GM12878 (cell line): Measurements from ENCODE around the gene TIPRL.

ENCODE experiments used
- EGR1 ChIP-seq, 2 experiments: IDR thresholded peaks; 1 replicate in 1 of 2; 2 replicates in 1 of 2; pipeline ENCODE4 v1.6.1; 2011 to 2012; ENCODE audit warnings: low read depth in 2 of 2, low read length in 2 of 2, borderline replicate concordance in 1 of 2, mild to moderate bottlenecking in 1 of 2, moderate library complexity in 1 of 2
- EP300 ChIP-seq, 2 experiments: fragments of 150-350 bp in 1 of 2; IDR thresholded peaks; 2 replicates each; pipeline ENCODE4 v1.6.1; 2011 to 2012; ENCODE audit warnings: low read depth in 2 of 2, low read length in 2 of 2, borderline replicate concordance in 1 of 2, improper control_type of control experiment in 1 of 2, inconsistent platforms in 1 of 2; ENCODE audit not compliant: control insufficient read depth in 1 of 2
- EZH2 ChIP-seq: IDR thresholded peaks from 2 replicates; pipeline ENCODE4 v1.6.1; 2012; ENCODE audit warnings: low read depth, mild to moderate bottlenecking, control low read depth, inconsistent platforms, low read length, borderline replicate concordance; ENCODE audit not compliant: control insufficient read depth
- KAT2A ChIP-seq: conservative IDR thresholded peaks from 2 replicates; pipeline ENCODE4 v1.6.1; 2011; ENCODE audit warnings: low read depth, low read length; ENCODE audit not compliant: control insufficient read depth
- POLR2AphosphoS2 ChIP-seq: IDR thresholded peaks from 2 replicates; pipeline ENCODE4 v1.6.1; 2011; ENCODE audit warnings: low read depth, mild to moderate bottlenecking, low read length, improper control_type of control experiment, moderate library complexity
- POLR2AphosphoS5 ChIP-seq: IDR thresholded peaks from 2 replicates; pipeline ENCODE4 v1.6.1; 2011; ENCODE audit warnings: mild to moderate bottlenecking, low read length, inconsistent platforms
- ZZZ3 ChIP-seq: IDR thresholded peaks from 2 replicates; pipeline ENCODE4 v1.6.1; 2011; ENCODE audit warnings: low read depth; ENCODE audit not compliant: control insufficient read depth, insufficient read length
- TF ChIP-seq, protein P1 (sequence below): IDR thresholded peaks from 2 replicates; pipeline ENCODE4 v1.6.1; 2012; ENCODE audit warnings: low read length, inconsistent platforms
- TF ChIP-seq, protein P2 (sequence below), 3 experiments: IDR thresholded peaks in 2 of 3; conservative IDR thresholded peaks in 1 of 3; 2 replicates each; pipeline ENCODE4 v1.5.1; 2011; ENCODE audit warnings: low read depth in 3 of 3, low read length in 3 of 3, mild to moderate bottlenecking in 3 of 3, control low read depth in 2 of 3, moderate library complexity in 2 of 3, inconsistent platforms in 1 of 3, mixed read lengths in 1 of 3; ENCODE audit not compliant: control insufficient read depth in 2 of 3, insufficient read depth in 1 of 3; ENCODE audit errors: extremely low read depth in 1 of 3
- TF ChIP-seq, protein P3 (sequence below): IDR thresholded peaks from 2 replicates; pipeline ENCODE4 v1.6.1; 2011; ENCODE audit warnings: low read depth, mild to moderate bottlenecking, low read length, moderate library complexity, borderline replicate concordance; ENCODE audit errors: extremely low read depth
- TF ChIP-seq, protein P4 (sequence below): fragments of 450-650 bp; IDR thresholded peaks from 2 replicates; pipeline ENCODE4 v1.6.1; 2016; ENCODE audit warnings: mild to moderate bottlenecking, moderate library complexity, borderline replicate concordance

DNA sequence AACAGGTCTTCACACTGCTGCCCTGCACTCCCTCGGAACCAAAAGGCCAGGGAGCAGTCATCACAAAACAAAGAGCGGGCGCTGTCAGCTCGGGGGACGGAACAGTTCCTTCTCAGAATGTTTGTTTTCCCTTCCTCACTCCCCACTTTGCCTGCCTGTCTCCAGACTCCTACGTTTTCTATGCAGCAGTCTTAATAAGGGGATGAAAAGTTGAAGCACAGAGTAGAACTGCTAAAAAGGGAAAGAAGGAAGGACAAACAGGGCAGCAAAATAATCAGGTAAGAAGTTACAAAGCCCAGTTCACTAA is 41.3 kb upstream of the TIPRL start:
- TF ChIP-seq, protein P1, sequence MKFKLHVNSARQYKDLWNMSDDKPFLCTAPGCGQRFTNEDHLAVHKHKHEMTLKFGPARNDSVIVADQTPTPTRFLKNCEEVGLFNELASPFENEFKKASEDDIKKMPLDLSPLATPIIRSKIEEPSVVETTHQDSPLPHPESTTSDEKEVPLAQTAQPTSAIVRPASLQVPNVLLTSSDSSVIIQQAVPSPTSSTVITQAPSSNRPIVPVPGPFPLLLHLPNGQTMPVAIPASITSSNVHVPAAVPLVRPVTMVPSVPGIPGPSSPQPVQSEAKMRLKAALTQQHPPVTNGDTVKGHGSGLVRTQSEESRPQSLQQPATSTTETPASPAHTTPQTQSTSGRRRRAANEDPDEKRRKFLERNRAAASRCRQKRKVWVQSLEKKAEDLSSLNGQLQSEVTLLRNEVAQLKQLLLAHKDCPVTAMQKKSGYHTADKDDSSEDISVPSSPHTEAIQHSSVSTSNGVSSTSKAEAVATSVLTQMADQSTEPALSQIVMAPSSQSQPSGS: no peak
- no peak for TF ChIP-seq EZH2
- no peak for TF ChIP-seq EP300 (IDR thresholded peaks at IDR 0.05; ENCODE audit: borderline replicate concordance in 1 of 2, control insufficient read depth in 1 of 2, low read depth in 2 of 2, low read length in 2 of 2)
- TF ChIP-seq, protein P2, sequence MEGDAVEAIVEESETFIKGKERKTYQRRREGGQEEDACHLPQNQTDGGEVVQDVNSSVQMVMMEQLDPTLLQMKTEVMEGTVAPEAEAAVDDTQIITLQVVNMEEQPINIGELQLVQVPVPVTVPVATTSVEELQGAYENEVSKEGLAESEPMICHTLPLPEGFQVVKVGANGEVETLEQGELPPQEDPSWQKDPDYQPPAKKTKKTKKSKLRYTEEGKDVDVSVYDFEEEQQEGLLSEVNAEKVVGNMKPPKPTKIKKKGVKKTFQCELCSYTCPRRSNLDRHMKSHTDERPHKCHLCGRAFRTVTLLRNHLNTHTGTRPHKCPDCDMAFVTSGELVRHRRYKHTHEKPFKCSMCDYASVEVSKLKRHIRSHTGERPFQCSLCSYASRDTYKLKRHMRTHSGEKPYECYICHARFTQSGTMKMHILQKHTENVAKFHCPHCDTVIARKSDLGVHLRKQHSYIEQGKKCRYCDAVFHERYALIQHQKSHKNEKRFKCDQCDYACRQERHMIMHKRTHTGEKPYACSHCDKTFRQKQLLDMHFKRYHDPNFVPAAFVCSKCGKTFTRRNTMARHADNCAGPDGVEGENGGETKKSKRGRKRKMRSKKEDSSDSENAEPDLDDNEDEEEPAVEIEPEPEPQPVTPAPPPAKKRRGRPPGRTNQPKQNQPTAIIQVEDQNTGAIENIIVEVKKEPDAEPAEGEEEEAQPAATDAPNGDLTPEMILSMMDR (IDR thresholded peaks at IDR 0.05 in 2 of 3, conservative IDR thresholded peaks at IDR 0.05 in 1 of 3; ENCODE audit: control insufficient read depth in 2 of 3, extremely low read depth in 1 of 3, insufficient read depth in 1 of 3, low read depth in 3 of 3, low read length in 3 of 3): no peak
- TF ChIP-seq ZZZ3: no peak
- no peak for TF ChIP-seq KAT2A
- TF ChIP-seq, protein P3, sequence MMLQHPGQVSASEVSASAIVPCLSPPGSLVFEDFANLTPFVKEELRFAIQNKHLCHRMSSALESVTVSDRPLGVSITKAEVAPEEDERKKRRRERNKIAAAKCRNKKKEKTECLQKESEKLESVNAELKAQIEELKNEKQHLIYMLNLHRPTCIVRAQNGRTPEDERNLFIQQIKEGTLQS: no peak
- TF ChIP-seq POLR2AphosphoS2: no peak
- TF ChIP-seq, protein P4, sequence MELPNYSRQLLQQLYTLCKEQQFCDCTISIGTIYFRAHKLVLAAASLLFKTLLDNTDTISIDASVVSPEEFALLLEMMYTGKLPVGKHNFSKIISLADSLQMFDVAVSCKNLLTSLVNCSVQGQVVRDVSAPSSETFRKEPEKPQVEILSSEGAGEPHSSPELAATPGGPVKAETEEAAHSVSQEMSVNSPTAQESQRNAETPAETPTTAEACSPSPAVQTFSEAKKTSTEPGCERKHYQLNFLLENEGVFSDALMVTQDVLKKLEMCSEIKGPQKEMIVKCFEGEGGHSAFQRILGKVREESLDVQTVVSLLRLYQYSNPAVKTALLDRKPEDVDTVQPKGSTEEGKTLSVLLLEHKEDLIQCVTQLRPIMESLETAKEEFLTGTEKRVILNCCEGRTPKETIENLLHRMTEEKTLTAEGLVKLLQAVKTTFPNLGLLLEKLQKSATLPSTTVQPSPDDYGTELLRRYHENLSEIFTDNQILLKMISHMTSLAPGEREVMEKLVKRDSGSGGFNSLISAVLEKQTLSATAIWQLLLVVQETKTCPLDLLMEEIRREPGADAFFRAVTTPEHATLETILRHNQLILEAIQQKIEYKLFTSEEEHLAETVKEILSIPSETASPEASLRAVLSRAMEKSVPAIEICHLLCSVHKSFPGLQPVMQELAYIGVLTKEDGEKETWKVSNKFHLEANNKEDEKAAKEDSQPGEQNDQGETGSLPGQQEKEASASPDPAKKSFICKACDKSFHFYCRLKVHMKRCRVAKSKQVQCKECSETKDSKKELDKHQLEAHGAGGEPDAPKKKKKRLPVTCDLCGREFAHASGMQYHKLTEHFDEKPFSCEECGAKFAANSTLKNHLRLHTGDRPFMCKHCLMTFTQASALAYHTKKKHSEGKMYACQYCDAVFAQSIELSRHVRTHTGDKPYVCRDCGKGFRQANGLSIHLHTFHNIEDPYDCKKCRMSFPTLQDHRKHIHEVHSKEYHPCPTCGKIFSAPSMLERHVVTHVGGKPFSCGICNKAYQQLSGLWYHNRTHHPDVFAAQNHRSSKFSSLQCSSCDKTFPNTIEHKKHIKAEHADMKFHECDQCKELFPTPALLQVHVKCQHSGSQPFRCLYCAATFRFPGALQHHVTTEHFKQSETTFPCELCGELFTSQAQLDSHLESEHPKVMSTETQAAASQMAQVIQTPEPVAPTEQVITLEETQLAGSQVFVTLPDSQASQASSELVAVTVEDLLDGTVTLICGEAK: no peak
- TF ChIP-seq EGR1 (IDR thresholded peaks at IDR 0.05; ENCODE audit: borderline replicate concordance in 1 of 2, low read depth in 2 of 2, low read length in 2 of 2): no peak
- no peak for TF ChIP-seq POLR2AphosphoS5
